ENCODE data around the gene ZDHHC11.

ZDHHC11 gene

GRCh38 chr5:861442-862366, 10.9 kb upstream of the ZDHHC11 start:
- TF ChIP-seq CTCF (IDR thresholded peaks at IDR 0.05; ENCODE audit: insufficient read depth, low read length, missing control alignments): no peak
- POLR2A ChIA-PET: no interaction called here
- CTCF ChIA-PET: no interaction called here
- no peak overlapping the region for H3K4me3 ChIP-seq (ENCODE audit: low read depth, low read length)
- DNase-seq (ENCODE audit: low read depth, low spot score): no peak

- no peak overlapping the region for H3K4me3 ChIP-seq (ENCODE audit: low read depth, low read length)
- no peak for DNase-seq (ENCODE audit: low read depth, low spot score)
- ChIA-PET POLR2A (no interaction called here), CTCF (no interaction called here)
- no peak for TF ChIP-seq CTCF (IDR thresholded peaks at IDR 0.05; ENCODE audit: insufficient read depth, low read length, missing control alignments)
These were observed 9.8 kb upstream of the ZDHHC11 start for GRCh38 chr5:860506-861150.

GRCh38 chr5:859798-860296, 9.1 kb upstream of the ZDHHC11 start:
- DNase-seq (ENCODE audit: low read depth, low spot score): no peak
- POLR2A ChIA-PET: no interaction called here
- H3K4me3 ChIP-seq (ENCODE audit: low read depth, low read length): no peak overlapping the region
- CTCF ChIA-PET: interaction anchor here (1.2 kb wide), 1 partner anchor 191 kb away, joined by 3 read pairs; no protein-coding TSS in a partner anchor
- TF ChIP-seq CTCF (IDR thresholded peaks at IDR 0.05; ENCODE audit: insufficient read depth, low read length, missing control alignments): no peak

- ChIA-PET CTCF (interaction anchor here (1.2 kb wide), 1 partner anchor 191 kb away, joined by 3 read pairs; no protein-coding TSS in a partner anchor), POLR2A (no interaction called here)
- DNase-seq (ENCODE audit: low read depth, low spot score): no peak
- no peak overlapping the region for H3K4me3 ChIP-seq (ENCODE audit: low read depth, low read length)
- TF ChIP-seq CTCF (IDR thresholded peaks at IDR 0.05; ENCODE audit: insufficient read depth, low read length, missing control alignments): no peak
These were observed 8.6 kb upstream of the ZDHHC11 start for GRCh38 chr5:859391-859790.

GRCh38 chr5:858726-859125, 7.9 kb upstream of the ZDHHC11 start:
- ChIA-PET POLR2A (no interaction called here), CTCF (no interaction called here)
- DNase-seq (ENCODE audit: low read depth, low spot score): no peak
- H3K4me3 ChIP-seq (ENCODE audit: low read depth, low read length): no peak overlapping the region
- no peak for TF ChIP-seq CTCF (IDR thresholded peaks at IDR 0.05; ENCODE audit: insufficient read depth, low read length, missing control alignments)

Data from AG04449 (cell line).